ENCODE measurements around the gene THOC7. TPM values are rescaled to one million over a fixed set of nuclear protein-coding genes. Genes with fewer than 3 reads are reported as not detected.

Gene THOC7
- total and polyA plus RNA-seq, 2 experiments from 2014 or later: 61.7 to 67.3 TPM

DNA sequence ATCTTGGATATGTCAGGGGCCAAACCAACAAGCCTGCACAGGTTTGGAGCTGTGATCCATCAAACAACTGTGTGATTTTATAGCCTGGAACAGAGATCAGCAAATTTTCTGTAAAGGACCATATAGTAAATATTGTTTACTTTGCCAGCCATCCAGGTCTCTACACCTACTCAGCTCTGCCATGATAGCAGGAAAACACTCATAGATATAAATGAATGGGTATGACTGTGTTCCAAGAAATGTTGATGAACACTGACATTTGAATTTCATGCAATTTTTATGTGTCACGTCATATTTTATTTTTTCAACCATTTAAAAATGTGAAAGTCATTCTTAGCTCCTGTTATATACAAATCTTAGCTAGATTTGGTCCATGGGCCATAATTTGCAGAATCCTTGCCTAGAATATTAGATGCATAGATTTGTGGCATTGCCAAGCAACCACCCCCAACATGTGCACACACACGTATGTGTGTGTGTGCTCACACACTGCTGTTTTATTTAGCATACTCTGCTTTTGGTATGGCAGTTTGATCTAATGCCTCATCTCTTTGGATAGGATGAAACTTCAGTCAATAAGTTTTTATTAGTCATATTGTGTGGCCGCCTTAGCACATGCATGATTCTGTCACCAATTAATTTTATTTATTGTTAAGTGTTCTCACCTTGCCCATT, 6.5 kb upstream of the THOC7 start:
- 93% methylated on average over 3 of the region's 3 CpGs for WGBS (ENCODE audit: low lambda C conversion rate, missing lambda C conversion rate)
- peaks cover 95% of the 10 kb centered on the region for H3K79me2 ChIP-seq

DNA sequence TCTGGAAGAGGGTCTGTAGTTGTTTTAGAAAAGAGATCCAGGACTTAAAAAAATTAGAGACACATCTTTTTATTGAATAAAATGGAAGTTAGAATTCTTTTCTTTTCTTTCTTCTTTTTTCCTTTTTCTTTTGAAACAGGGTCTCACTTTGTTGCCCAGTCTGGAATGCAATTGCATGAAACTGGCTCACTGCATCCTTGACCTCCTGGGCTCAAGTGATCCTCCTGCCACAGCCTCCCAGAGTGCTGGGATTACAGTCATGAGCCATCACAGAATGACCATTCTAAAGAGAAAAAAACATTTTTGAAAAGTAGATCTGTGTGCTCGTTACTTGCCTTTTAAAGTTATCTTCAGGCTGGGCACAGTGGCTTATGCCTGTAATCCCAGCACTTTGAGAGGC, 3.6 kb upstream of the THOC7 start:
- DNase-seq (ENCODE audit: low spot score): no peak
- 88% methylated on average over 1 of the region's 1 CpG for WGBS (ENCODE audit: low lambda C conversion rate, missing lambda C conversion rate)
- no peak overlapping the region for H3K27ac ChIP-seq
- H3K79me2 ChIP-seq: peaks cover 91% of the 10 kb centered on the region
- H3K4me3 ChIP-seq: no peak overlapping the region
- H3K4me2 ChIP-seq: no peak overlapping the region
- H3K9me3 ChIP-seq (ENCODE audit: low read depth): no peaks in the 10 kb centered on the region
- H3K36me3 ChIP-seq (replicated peaks; ENCODE audit: insufficient read depth, low read depth): no peaks in the 10 kb centered on the region
- H4K20me1 ChIP-seq (ENCODE audit: insufficient read depth, poor library complexity, severe bottlenecking): no peaks in the 10 kb centered on the region
- H3K9me2 ChIP-seq (replicated peaks; ENCODE audit: insufficient read depth): no peaks in the 10 kb centered on the region
- no peaks in the 10 kb centered on the region for H3K27me3 ChIP-seq
- TF ChIP-seq, protein P1, sequence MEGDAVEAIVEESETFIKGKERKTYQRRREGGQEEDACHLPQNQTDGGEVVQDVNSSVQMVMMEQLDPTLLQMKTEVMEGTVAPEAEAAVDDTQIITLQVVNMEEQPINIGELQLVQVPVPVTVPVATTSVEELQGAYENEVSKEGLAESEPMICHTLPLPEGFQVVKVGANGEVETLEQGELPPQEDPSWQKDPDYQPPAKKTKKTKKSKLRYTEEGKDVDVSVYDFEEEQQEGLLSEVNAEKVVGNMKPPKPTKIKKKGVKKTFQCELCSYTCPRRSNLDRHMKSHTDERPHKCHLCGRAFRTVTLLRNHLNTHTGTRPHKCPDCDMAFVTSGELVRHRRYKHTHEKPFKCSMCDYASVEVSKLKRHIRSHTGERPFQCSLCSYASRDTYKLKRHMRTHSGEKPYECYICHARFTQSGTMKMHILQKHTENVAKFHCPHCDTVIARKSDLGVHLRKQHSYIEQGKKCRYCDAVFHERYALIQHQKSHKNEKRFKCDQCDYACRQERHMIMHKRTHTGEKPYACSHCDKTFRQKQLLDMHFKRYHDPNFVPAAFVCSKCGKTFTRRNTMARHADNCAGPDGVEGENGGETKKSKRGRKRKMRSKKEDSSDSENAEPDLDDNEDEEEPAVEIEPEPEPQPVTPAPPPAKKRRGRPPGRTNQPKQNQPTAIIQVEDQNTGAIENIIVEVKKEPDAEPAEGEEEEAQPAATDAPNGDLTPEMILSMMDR (IDR thresholded peaks at IDR 0.05; ENCODE audit: poor library complexity): no peak
- TF ChIP-seq EZH2phosphoT487 (IDR thresholded peaks at IDR 0.05; ENCODE audit: low read depth, severe bottlenecking, unreplicated experiment) (no peak), EZH2 (IDR thresholded peaks at IDR 0.05; ENCODE audit: borderline replicate concordance) (no peak)
- no peak overlapping the region for H2AFZ ChIP-seq
- H3K4me1 ChIP-seq (ENCODE audit: insufficient read depth): peaks cover 5% of the 10 kb centered on the region

More for the DNA sequence above, 6.5 kb upstream of the THOC7 start:
- no peak overlapping the region for H2AFZ ChIP-seq
- no peaks in the 10 kb centered on the region for H3K27me3 ChIP-seq
- no peak overlapping the region for H3K4me3 ChIP-seq
- H3K9me2 ChIP-seq (replicated peaks; ENCODE audit: insufficient read depth): no peaks in the 10 kb centered on the region
- no peaks in the 10 kb centered on the region for H3K9me3 ChIP-seq (ENCODE audit: low read depth)
- TF ChIP-seq EZH2 (IDR thresholded peaks at IDR 0.05; ENCODE audit: borderline replicate concordance): no peak
- no peak overlapping the region for H3K4me2 ChIP-seq
- H3K36me3 ChIP-seq (replicated peaks; ENCODE audit: insufficient read depth, low read depth): no peaks in the 10 kb centered on the region
- no peaks in the 10 kb centered on the region for H3K4me1 ChIP-seq (ENCODE audit: insufficient read depth)
- DNase-seq (ENCODE audit: low spot score): no peak
- H4K20me1 ChIP-seq (ENCODE audit: insufficient read depth, poor library complexity, severe bottlenecking): no peaks in the 10 kb centered on the region
- no peak overlapping the region for H3K27ac ChIP-seq

DNA sequence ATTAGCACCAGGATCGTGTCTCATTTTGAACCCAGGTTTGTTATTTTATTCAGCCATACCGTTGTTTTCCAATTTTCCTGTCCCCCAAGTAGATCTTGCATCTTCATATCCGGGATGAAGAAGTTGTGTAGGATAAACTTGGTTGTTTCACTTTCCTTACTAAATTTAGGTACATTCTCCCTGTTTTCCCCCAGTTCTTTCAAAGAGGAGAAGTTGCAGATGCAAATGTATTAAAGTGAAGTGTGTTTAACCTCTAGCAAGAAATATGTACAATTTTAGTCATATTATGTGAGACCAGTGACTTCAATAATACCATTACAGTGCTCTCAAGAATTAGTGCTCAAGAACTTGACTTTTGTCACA, 1.3 kb upstream of the THOC7 start:
- no peak for TF ChIP-seq EZH2phosphoT487 (IDR thresholded peaks at IDR 0.05; ENCODE audit: low read depth, severe bottlenecking, unreplicated experiment)
- TF ChIP-seq EZH2 (IDR thresholded peaks at IDR 0.05; ENCODE audit: borderline replicate concordance): no peak
- TF ChIP-seq, protein P1 (IDR thresholded peaks at IDR 0.05; ENCODE audit: poor library complexity): no peak
- Histone ChIP-seq H2AFZ (peak overlapping the region; percentile 100), H3K79me2 (peaks cover 88% of the 10 kb centered on the region), H3K4me1 (ENCODE audit: insufficient read depth) (peaks cover 12% of the 10 kb centered on the region), H3K4me2 (peak overlapping the region; percentile 75), H3K27ac (peak overlapping the region; percentile 95), H3K27me3 (no peaks in the 10 kb centered on the region), H3K9me2 (replicated peaks; ENCODE audit: insufficient read depth) (no peaks in the 10 kb centered on the region), H3K36me3 (replicated peaks; ENCODE audit: insufficient read depth, low read depth) (no peaks in the 10 kb centered on the region), H4K20me1 (ENCODE audit: insufficient read depth, poor library complexity, severe bottlenecking) (no peaks in the 10 kb centered on the region), H3K4me3 (peak overlapping the region; percentile 98), H3K9me3 (ENCODE audit: low read depth) (no peaks in the 10 kb centered on the region)
- no peak for DNase-seq (ENCODE audit: low spot score)
- 31% methylated on average over 3 of the region's 3 CpGs for WGBS (ENCODE audit: low lambda C conversion rate, missing lambda C conversion rate)

DNA sequence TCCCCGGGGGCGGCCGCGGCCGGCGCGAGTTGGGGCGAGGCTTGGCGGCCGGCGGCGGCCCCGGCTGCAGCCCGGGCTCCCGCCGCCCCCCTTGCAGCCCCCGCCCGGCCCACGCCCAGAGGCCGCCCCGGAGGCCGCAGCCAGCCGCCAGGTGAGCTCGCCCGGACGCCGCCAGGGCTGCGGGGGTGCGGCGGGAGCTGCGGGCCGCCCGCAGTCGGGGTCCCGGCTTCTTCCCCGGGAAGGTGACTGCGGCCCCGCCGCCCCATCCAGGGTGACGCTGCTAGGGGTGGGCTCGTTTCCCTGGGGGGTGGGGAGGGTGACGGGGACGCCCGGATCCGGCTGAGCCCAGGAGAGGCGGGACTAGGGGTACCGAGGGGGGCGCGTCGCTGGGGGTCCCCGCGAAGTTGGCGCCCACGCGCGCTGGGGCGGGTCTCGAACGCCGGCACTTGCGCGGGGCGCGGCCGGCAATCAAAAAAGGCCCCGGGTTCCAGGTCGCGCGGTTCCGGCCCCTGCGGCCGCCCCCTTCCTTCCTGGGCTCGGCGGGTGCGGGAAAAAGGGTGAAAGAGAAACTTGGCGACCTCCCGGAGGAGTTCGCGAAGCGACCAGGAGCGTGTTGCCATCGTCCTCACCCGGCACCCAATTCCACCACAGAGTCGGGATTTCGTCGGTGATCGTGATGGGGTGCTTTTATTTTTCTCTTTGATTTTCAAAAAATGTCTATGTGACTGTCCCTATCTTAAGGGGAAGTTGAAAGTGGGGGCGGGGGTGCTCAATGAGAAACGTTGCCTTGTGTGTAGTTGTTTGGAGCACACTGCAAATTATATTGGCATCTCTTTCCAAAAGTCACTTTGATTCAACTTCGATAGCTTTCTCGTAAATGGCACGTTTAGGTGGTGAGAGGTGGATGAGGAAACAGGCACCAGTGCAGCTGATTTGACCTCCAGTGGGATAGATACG, 681 bp upstream of the THOC7 start:
- whole genome bisulfite sequencing (ENCODE audit: low lambda C conversion rate, missing lambda C conversion rate): 3% methylated on average over 39 of the region's 93 CpGs
- H3K4me2 ChIP-seq: peak overlapping the region; percentile 75
- no peaks in the 10 kb centered on the region for H3K36me3 ChIP-seq (replicated peaks; ENCODE audit: insufficient read depth, low read depth)
- H3K4me1 ChIP-seq (ENCODE audit: insufficient read depth): peaks cover 15% of the 10 kb centered on the region
- no peaks in the 10 kb centered on the region for H3K9me3 ChIP-seq (ENCODE audit: low read depth)
- H3K4me3 ChIP-seq: peak overlapping the region; percentile 98
- TF ChIP-seq, protein P1 (IDR thresholded peaks at IDR 0.05; ENCODE audit: poor library complexity): no peak
- no peak for TF ChIP-seq EZH2 (IDR thresholded peaks at IDR 0.05; ENCODE audit: borderline replicate concordance)
- no peak for TF ChIP-seq EZH2phosphoT487 (IDR thresholded peaks at IDR 0.05; ENCODE audit: low read depth, severe bottlenecking, unreplicated experiment)
- no peaks in the 10 kb centered on the region for H3K27me3 ChIP-seq
- peak overlapping the region; percentile 95 for H3K27ac ChIP-seq
- peak; percentile 76 for DNase-seq (ENCODE audit: low spot score)
- no peaks in the 10 kb centered on the region for H3K9me2 ChIP-seq (replicated peaks; ENCODE audit: insufficient read depth)
- peak overlapping the region; percentile 100 for H2AFZ ChIP-seq
- no peaks in the 10 kb centered on the region for H4K20me1 ChIP-seq (ENCODE audit: insufficient read depth, poor library complexity, severe bottlenecking)
- peaks cover 86% of the 10 kb centered on the region for H3K79me2 ChIP-seq
